Measurements from ENCODE around the gene ZNF571. TPM values are rescaled to one million over a fixed set of nuclear protein-coding genes. Genes with fewer than 3 reads are reported as not detected.

ZNF571 gene
- 3.7 and 6.6 TPM in 2 replicates for polyA plus RNA-seq (2014; cell fraction: cytosol; rRNA removed)
- 4.0 and 7.5 TPM in 2 replicates for polyA plus RNA-seq (2014; cell fraction: nucleus; rRNA removed)

- peak; percentile 86 for DNase-seq (ENCODE audit: low spot score)
These were observed at the start of gene ZNF571, which contains the start of gene ZNF540 for GRCh38 chr19:37594304-37594981. ZNF571 (minus strand) TSS chr19:37594792; CDS start chr19:37586676, 8,116 bp downstream. ZNF540 (plus strand) TSS chr19:37594876; CDS start chr19:37598448, 3,572 bp downstream.

GRCh38 chr19:37635076-37636056 is 40.8 kb upstream of the ZNF571 start:
- DNase-seq (ENCODE audit: low spot score): no peak

DNA sequence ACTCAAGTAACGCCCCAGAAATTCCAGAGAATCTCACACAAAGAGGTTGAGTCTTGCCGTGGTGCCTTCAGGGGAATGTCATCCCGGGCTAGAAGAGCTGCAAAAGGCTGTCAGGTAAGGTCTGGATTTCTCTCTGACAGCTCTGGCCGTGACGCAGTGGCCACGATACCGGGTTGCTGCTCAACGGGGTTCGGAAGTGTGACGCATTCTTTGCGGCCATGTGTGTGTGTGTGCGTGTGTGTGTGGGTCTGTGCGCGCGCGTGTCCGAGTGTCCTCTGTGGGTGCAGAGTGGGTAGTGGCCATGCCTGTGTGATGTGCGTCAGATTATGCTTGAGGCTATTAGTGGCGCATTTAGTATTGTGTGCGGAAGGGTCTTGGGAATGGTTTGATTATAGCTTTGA is 390 bp upstream of the ZNF571 start:
- no peak for DNase-seq (ENCODE audit: low spot score)

DNA sequence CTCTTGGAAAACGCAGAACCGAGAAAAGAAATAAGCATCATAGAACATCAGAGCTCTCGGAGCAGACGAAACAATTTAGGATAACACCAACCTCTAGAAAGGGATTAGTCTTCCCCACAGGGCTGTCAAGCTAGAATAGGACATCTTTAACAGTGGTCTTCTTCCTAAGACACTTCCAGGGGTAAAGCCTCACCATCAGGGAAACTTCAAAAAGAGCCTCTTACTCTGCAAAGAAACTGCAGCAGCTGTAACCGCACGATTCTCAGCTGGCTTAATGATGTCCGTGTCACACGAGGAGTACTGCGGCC is 642 bp downstream of the ZNF571 start:
- no peak for DNase-seq (ENCODE audit: low spot score)

DNA sequence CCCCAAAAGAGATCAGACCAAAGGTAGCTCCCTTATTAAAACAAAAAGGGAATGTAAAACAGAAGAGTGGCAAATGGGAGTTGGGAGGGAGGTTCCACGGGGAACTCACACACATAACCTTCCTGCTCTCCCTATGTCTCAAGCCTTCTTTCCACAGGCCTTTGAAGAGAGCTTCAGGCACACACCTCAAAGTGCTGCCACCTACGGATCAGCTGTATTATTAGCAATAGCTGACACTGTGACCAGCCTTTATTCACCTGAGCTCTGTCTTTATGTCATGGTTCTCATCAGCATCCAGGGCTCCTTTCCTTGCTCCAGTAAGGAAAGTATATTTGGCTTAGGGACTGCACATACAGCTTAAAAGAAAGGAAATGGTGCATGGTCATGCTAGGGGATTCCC is 11.3 kb downstream of the ZNF571 start:
- DNase-seq (ENCODE audit: low spot score): no peak

DNA sequence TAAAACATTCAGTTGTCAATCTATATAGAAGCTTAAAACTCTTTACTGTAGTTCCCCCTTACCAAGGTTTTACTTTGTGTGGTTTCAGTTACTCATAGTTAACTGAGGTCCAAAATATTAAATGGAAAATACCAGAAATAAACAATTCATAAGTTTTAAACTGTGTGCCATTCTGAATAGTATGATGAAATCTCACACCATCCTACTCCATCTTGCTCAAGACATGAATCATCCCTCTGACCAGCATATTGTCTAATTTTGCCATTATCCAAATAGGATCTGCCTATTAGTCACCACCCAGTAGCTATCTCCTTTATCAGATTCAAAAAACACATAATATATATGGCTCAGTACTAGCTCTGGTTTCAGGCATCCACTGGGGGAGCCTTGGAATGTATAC is 22.4 kb downstream of the ZNF571 start:
- no peak for DNase-seq (ENCODE audit: low spot score)

DNA sequence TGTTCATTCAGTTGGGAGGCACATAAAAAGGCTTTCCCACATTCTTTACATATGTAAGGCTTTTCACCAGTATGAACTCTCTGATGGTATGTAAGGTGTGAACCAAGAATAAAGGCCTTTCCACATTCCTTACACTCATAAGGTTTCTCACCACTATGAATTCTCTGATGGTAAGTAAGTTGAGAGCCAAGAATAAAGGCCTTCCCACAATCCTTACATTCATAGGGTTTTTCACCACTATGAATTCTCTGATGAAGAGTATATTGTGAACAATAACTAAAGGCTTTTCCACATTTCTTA is 29.3 kb downstream of the ZNF571 start:
- no peak for DNase-seq (ENCODE audit: low spot score)

- DNase-seq (ENCODE audit: low spot score): no peak
These were observed 29.8 kb downstream of the ZNF571 start for GRCh38 chr19:37564624-37565369.

DNA sequence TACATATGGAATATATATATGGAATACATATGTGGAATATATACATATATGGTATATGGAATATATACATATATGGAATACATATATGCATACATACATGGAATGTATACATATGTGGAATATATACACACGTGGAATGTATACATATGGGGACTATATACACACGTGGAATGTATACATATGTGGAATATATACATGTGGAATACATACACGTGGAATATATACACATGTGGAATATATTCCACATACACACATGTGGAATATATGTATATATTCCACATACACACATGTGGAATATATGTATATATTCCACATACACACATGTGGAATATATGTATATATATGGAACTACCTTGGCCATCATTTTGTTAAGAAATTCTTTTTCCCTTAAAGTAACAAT is 31.1 kb downstream of the ZNF571 start:
- DNase-seq (ENCODE audit: low spot score): no peak

DNA sequence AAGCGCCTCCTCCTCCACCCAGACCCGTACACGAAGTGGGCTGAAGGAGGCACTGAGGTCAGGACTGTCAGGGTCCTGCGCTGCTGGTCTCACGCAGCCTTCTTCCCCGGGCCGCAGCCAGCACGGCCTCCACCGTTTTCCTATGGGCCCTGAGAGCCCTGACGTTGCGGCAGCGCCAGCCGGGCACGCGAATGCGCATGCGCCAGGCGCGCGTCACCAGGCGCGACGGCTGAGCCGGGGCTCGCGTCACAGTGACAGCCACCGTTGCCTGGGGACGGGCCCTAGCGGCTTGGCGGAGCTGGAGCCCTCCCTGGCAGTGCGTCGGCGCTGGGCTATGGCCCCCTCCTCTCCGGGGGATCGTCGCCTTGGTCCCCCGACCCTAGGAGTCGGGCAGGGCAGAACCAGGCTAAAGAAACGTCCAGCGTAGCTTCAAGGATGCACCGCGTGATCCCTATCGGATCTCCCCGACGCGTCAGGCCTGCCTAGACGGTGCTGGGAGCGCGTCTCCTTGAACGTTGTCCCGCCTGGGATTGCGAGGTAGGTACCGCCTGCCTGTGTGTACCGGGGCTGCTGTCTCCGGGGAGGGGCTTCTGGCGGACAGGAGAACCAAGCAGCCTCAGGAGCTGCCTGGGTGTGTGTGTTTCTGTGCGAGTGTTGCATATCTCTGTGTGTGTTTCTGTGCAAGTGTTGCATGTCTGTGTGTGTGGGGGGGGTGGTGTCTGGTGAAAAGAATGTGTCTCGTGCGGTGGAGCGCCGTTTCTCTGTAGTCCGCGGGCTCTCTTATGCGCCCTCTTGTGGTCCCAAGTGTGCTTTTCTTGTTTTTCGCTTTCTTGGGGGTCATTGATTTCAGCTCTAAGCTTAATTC is 43.2 kb downstream of the ZNF571 start:
- peak; percentile 76 for DNase-seq (ENCODE audit: low spot score)

- no peak for DNase-seq (ENCODE audit: low spot score)
These were observed 57.1 kb downstream of the ZNF571 start for GRCh38 chr19:37537391-37537947.

- no peak for DNase-seq (ENCODE audit: low spot score)
These were observed 74.7 kb downstream of the ZNF571 start for GRCh38 chr19:37519890-37520289.
